ENCODE results near the gene KRT83. TPM values are rescaled to one million over a fixed set of nuclear protein-coding genes. Genes with fewer than 3 reads are reported as not detected.

The KRT83 gene
- total RNA-seq, 1 donor from 2014 or later, result not detected

GRCh38 chr12:52267699-52268098 is 53.5 kb downstream of the KRT83 start:
- Mint-ChIP-seq H3K4me3 (ENCODE audit: unreplicated experiment) (no peak overlapping the region), H3K4me1 (ENCODE audit: unreplicated experiment) (no peaks in the 10 kb centered on the region), H3K9me3 (ENCODE audit: unreplicated experiment) (no peaks in the 10 kb centered on the region), H3K27me3 (ENCODE audit: unreplicated experiment) (peaks cover 3% of the 10 kb centered on the region), H3K27ac (ENCODE audit: unreplicated experiment) (no peak overlapping the region), H3K36me3 (ENCODE audit: low read depth, unreplicated experiment) (no peaks in the 10 kb centered on the region)
- TF ChIP-seq CTCF (IDR thresholded peaks at IDR 0.05; ENCODE audit: unreplicated experiment), result no peak
- no peak for DNase-seq (ENCODE audit: low spot score)

- Mint-ChIP-seq H3K4me3 (ENCODE audit: unreplicated experiment) (no peak overlapping the region), H3K36me3 (ENCODE audit: low read depth, unreplicated experiment) (no peaks in the 10 kb centered on the region), H3K9me3 (ENCODE audit: unreplicated experiment) (no peaks in the 10 kb centered on the region), H3K27me3 (ENCODE audit: unreplicated experiment) (peaks cover 3% of the 10 kb centered on the region), H3K4me1 (ENCODE audit: unreplicated experiment) (no peaks in the 10 kb centered on the region), H3K27ac (ENCODE audit: unreplicated experiment) (no peak overlapping the region)
- TF ChIP-seq CTCF (IDR thresholded peaks at IDR 0.05; ENCODE audit: unreplicated experiment), result no peak
- DNase-seq (ENCODE audit: low spot score), result no peak
Observed at GRCh38 chr12:52267266-52267665, 53.9 kb downstream of the KRT83 start.

- H3K27me3 Mint-ChIP-seq (ENCODE audit: unreplicated experiment), result peaks cover 3% of the 10 kb centered on the region
Observed at GRCh38 chr12:52266514-52266913, 54.7 kb downstream of the KRT83 start.

GRCh38 chr12:52264435-52264825 is 56.8 kb downstream of the KRT83 start:
- no peaks in the 10 kb centered on the region for H3K9me3 Mint-ChIP-seq (ENCODE audit: unreplicated experiment)
- H3K27ac Mint-ChIP-seq (ENCODE audit: unreplicated experiment), result no peak overlapping the region
- no peak overlapping the region for H3K4me3 Mint-ChIP-seq (ENCODE audit: unreplicated experiment)
- H3K27me3 Mint-ChIP-seq (ENCODE audit: unreplicated experiment), result peaks cover 3% of the 10 kb centered on the region
- no peaks in the 10 kb centered on the region for H3K36me3 Mint-ChIP-seq (ENCODE audit: low read depth, unreplicated experiment)
- H3K4me1 Mint-ChIP-seq (ENCODE audit: unreplicated experiment), result no peaks in the 10 kb centered on the region
- no peak for TF ChIP-seq CTCF (IDR thresholded peaks at IDR 0.05; ENCODE audit: unreplicated experiment)
- DNase-seq (ENCODE audit: low spot score), result no peak

More at GRCh38 chr12:52266514-52266913, 54.7 kb downstream of the KRT83 start:
- no peak for DNase-seq (ENCODE audit: low spot score)
- Mint-ChIP-seq H3K4me1 (ENCODE audit: unreplicated experiment) (no peaks in the 10 kb centered on the region), H3K27ac (ENCODE audit: unreplicated experiment) (no peak overlapping the region), H3K4me3 (ENCODE audit: unreplicated experiment) (no peak overlapping the region), H3K36me3 (ENCODE audit: low read depth, unreplicated experiment) (no peaks in the 10 kb centered on the region), H3K9me3 (ENCODE audit: unreplicated experiment) (no peaks in the 10 kb centered on the region)
- TF ChIP-seq CTCF (IDR thresholded peaks at IDR 0.05; ENCODE audit: unreplicated experiment), result no peak

Other genes starting within 250 kb of the KRT83 start
- not detected for gene SMIM41, start 241.7 kb downstream of the KRT83 start, total RNA-seq (ENCODE audit: unreplicated experiment)
- 1.5 TPM for gene KRT80, start 129.4 kb downstream of the KRT83 start, total RNA-seq (ENCODE audit: unreplicated experiment)
- gene KRT7, start 88.2 kb downstream of the KRT83 start, total RNA-seq (ENCODE audit: unreplicated experiment), result not detected
- gene KRT86, start 46.8 kb downstream of the KRT83 start, total RNA-seq (ENCODE audit: unreplicated experiment), result not detected
- not detected for gene KRT81, start 29.9 kb downstream of the KRT83 start, total RNA-seq (ENCODE audit: unreplicated experiment)
- gene KRT85, start 46.1 kb upstream of the KRT83 start, total RNA-seq (ENCODE audit: unreplicated experiment), result not detected
- not detected for gene KRT84, start 64.3 kb upstream of the KRT83 start, total RNA-seq (ENCODE audit: unreplicated experiment)
- gene KRT82, start 84.9 kb upstream of the KRT83 start, total RNA-seq (ENCODE audit: unreplicated experiment), result not detected
- gene KRT75, start 113.0 kb upstream of the KRT83 start, total RNA-seq (ENCODE audit: unreplicated experiment), result not detected
- not detected for gene KRT6B, start 130.7 kb upstream of the KRT83 start, total RNA-seq (ENCODE audit: unreplicated experiment)
- not detected for gene KRT6C, start 152.4 kb upstream of the KRT83 start, total RNA-seq (ENCODE audit: unreplicated experiment)
- not detected for gene KRT6A, start 171.9 kb upstream of the KRT83 start, total RNA-seq (ENCODE audit: unreplicated experiment)
- gene KRT5, start 199.0 kb upstream of the KRT83 start, total RNA-seq (ENCODE audit: unreplicated experiment), result not detected
- not detected for gene KRT71, start 231.7 kb upstream of the KRT83 start, total RNA-seq (ENCODE audit: unreplicated experiment)